ENCODE results near the gene JCAD.

GRCh38 chr10:30042820-30043219 is 16.6 kb downstream of the JCAD start:
- TF ChIP-seq CTCF (conservative IDR thresholded peaks at IDR 0.05 in 1 of 2, IDR thresholded peaks at IDR 0.05 in 1 of 2; ENCODE audit: low read depth in 1 of 2, low read length in 2 of 2) (no peak), EZH2 (IDR thresholded peaks at IDR 0.05; ENCODE audit: low read length, missing control alignments) (no peak)
